PC-9 (cell line): Measurements from ENCODE around the gene WDR88. TPM values are rescaled to one million over a fixed set of nuclear protein-coding genes. Genes with fewer than 3 reads are reported as not detected.

Experiments
- BruUV-seq: library from RNA; stranded (reverse); fragments of 400-500 nt; replicated peaks from 2 replicates; lab custom pipeline; 2021; lab: Mats Ljungman, UMichigan
- CTCF ChIA-PET: fragments of 300-600 bp; sonication (Branson Sonifier 250); formaldehyde crosslinking; loops from one replicate; lab custom pipeline; 2022; ENCODE audit warnings: antibody characterized with exemption; lab: Charles Lee
- POLR2A ChIA-PET: fragments of 300-600 bp; sonication (Branson Sonifier 250); formaldehyde crosslinking; loops from one replicate; lab custom pipeline; 2022; ENCODE audit warnings: antibody characterized with exemption; ENCODE audit not compliant: unreplicated experiment; lab: Charles Lee
- DNase-seq, 2 experiments: peaks; one replicate each; pipeline versions ENCODE4 v3.0.0 to v3.0.0-alpha.2; 2015 to 2022; ENCODE audit warnings: mixed read lengths in 1 of 2
- H2AFZ ChIP-seq: fragments of 200-600 bp; sonication (generic); 2 replicates; pipeline ENCODE4 v1.8.1; 2017; ENCODE audit warnings: antibody characterized with exemption
- H3F3A ChIP-seq: fragments of 200-600 bp; sonication (generic); 2 replicates; pipeline ENCODE4 v1.8.1; 2017; ENCODE audit warnings: antibody characterized with exemption, mild to moderate bottlenecking, low read depth; ENCODE audit not compliant: insufficient read depth
- H3K27ac ChIP-seq: fragments of 200-600 bp; sonication (generic); 2 replicates; pipeline ENCODE4 v1.6.1; 2016; ENCODE audit warnings: mixed run types
- H3K27me3 ChIP-seq: fragments of 200-600 bp; sonication (generic); 2 replicates; pipeline ENCODE4 v1.6.1; 2016; ENCODE audit warnings: low read depth, mixed run types; ENCODE audit not compliant: insufficient read depth
- H3K36me3 ChIP-seq: fragments of 200-600 bp; sonication (generic); 2 replicates; pipeline ENCODE4 v1.6.1; 2016; ENCODE audit warnings: low read depth, mixed run types
- H3K4me1 ChIP-seq: fragments of 200-600 bp; sonication (generic); replicated peaks from 2 replicates; pipeline ENCODE4 v1.6.1; 2016; ENCODE audit warnings: mixed run types; ENCODE audit not compliant: insufficient read depth
- H3K4me2 ChIP-seq: fragments of 200-600 bp; sonication (generic); 2 replicates; pipeline ENCODE4 v1.6.1; 2017; ENCODE audit warnings: mixed run types
- H3K4me3 ChIP-seq: fragments of 200-600 bp; sonication (generic); 2 replicates; pipeline ENCODE4 v1.6.1; 2016; ENCODE audit warnings: mixed run types
- H3K79me2 ChIP-seq: fragments of 200-600 bp; sonication (generic); 2 replicates; pipeline ENCODE4 v1.6.1; 2017; ENCODE audit warnings: low read depth, mixed run types
- H3K9me2 ChIP-seq: fragments of 200-600 bp; sonication (generic); 2 replicates; pipeline ENCODE4 v1.8.1; 2017; ENCODE audit warnings: mild to moderate bottlenecking; ENCODE audit not compliant: insufficient read depth
- H3K9me3 ChIP-seq: fragments of 200-600 bp; sonication (generic); 2 replicates; pipeline ENCODE4 v1.8.1; 2016; ENCODE audit warnings: low read depth; ENCODE audit not compliant: insufficient read depth
- H4K20me1 ChIP-seq: fragments of 200-600 bp; sonication (generic); 2 replicates; pipeline ENCODE4 v1.8.1; 2017; ENCODE audit not compliant: insufficient read depth
- EZH2 ChIP-seq: fragments of 200-600 bp; sonication (generic); IDR thresholded peaks from 2 replicates; pipeline ENCODE4 v1.8.0; 2017; ENCODE audit warnings: antibody characterized with exemption, low read depth
- intact Hi-C: fragments of 100-400 bp; cut with micrococcal nuclease; formaldehyde crosslinking; loops from one replicate; pipeline ENCODE4 v1.10.0; 2022; ENCODE audit not compliant: unreplicated experiment
- total RNA-seq: library from RNA; stranded (reverse); gene quantifications from 2 replicates; pipeline ENCODE4 v1.2.3, GENCODE V29; 2021
- TF ChIP-seq, protein P1 (sequence below): fragments of 200-600 bp; sonication (generic); conservative IDR thresholded peaks from 2 replicates; pipeline ENCODE4 v1.6.1; 2017; ENCODE audit warnings: mixed run types, antibody characterized with exemption, mild to moderate bottlenecking, moderate library complexity

WDR88 gene
- total RNA-seq, 1 experiment from 2014 or later, result 0.59 TPM

- Histone ChIP-seq H3K4me2 (no peak overlapping the region), H3K79me2 (no peaks in the 10 kb centered on the region), H3F3A (no peaks in the 10 kb centered on the region), H3K4me1 (no peaks in the 10 kb centered on the region), H3K4me3 (no peak overlapping the region), H3K9me3 (no peaks in the 10 kb centered on the region), H2AFZ (no peak overlapping the region), H4K20me1 (no peaks in the 10 kb centered on the region), H3K36me3 (no peaks in the 10 kb centered on the region), H3K27me3 (no peaks in the 10 kb centered on the region), H3K9me2 (no peaks in the 10 kb centered on the region), H3K27ac (no peak overlapping the region)
- TF ChIP-seq, protein P1, sequence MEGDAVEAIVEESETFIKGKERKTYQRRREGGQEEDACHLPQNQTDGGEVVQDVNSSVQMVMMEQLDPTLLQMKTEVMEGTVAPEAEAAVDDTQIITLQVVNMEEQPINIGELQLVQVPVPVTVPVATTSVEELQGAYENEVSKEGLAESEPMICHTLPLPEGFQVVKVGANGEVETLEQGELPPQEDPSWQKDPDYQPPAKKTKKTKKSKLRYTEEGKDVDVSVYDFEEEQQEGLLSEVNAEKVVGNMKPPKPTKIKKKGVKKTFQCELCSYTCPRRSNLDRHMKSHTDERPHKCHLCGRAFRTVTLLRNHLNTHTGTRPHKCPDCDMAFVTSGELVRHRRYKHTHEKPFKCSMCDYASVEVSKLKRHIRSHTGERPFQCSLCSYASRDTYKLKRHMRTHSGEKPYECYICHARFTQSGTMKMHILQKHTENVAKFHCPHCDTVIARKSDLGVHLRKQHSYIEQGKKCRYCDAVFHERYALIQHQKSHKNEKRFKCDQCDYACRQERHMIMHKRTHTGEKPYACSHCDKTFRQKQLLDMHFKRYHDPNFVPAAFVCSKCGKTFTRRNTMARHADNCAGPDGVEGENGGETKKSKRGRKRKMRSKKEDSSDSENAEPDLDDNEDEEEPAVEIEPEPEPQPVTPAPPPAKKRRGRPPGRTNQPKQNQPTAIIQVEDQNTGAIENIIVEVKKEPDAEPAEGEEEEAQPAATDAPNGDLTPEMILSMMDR, result no peak
- TF ChIP-seq EZH2, result no peak
- no TSS peak for BruUV-seq
- no peak for DNase-seq
- POLR2A ChIA-PET, result no interaction called here
- CTCF ChIA-PET, result no interaction called here
- intact Hi-C loops, result no loop called here
These were observed 73.8 kb downstream of the WDR88 start for GRCh38 chr19:33205531-33206260.

DNA sequence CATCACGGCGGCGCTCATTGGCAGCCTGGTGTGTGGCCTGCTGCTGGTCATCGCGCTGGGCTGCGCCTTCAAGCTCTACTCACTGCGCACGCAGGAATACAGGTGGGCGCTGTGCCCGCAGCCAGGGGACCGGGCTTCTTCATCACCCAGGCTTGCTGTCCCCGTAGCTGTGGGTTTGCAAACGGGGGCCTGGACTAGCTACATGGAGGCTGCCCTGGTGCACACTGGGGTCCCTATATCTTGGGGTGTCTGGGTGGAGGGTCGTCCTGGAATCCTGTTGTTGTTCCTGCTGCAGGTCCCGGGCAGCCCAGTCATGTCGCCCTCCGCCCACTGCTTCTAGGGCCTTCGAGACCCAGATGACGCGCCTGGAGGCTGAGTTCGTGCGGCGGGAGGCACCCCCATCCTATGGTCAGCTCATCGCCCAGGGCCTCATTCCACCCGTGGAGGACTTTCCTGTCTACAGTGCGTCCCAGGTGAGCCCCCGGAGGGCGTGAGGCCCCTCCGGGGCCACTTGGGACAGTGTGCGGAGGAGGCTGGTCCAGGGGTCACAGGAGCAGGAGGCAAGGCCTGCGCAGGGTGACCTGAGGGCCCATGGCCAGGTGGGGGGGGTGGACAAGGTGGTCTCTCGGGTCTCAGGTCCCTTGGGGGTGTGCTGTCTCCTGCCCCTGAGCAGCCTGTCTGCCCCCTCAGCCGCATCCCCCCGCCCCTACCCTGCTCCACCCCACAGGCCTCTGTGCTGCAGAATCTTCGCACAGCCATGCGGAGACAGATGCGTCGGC is 74.5 kb downstream of the WDR88 start:
- Histone ChIP-seq H3K4me1 (no peaks in the 10 kb centered on the region), H3K4me2 (no peak overlapping the region), H4K20me1 (no peaks in the 10 kb centered on the region), H3K27ac (no peak overlapping the region), H3K36me3 (no peaks in the 10 kb centered on the region), H3K9me2 (no peaks in the 10 kb centered on the region), H3K9me3 (no peaks in the 10 kb centered on the region), H3F3A (no peaks in the 10 kb centered on the region), H2AFZ (no peak overlapping the region), H3K79me2 (no peaks in the 10 kb centered on the region), H3K4me3 (no peak overlapping the region), H3K27me3 (no peaks in the 10 kb centered on the region)
- BruUV-seq, result no TSS peak
- intact Hi-C loops, result no loop called here
- no peak for DNase-seq
- ChIA-PET POLR2A (no interaction called here), CTCF (no interaction called here)
- TF ChIP-seq EZH2, result no peak
- TF ChIP-seq, protein P1, result no peak

DNA sequence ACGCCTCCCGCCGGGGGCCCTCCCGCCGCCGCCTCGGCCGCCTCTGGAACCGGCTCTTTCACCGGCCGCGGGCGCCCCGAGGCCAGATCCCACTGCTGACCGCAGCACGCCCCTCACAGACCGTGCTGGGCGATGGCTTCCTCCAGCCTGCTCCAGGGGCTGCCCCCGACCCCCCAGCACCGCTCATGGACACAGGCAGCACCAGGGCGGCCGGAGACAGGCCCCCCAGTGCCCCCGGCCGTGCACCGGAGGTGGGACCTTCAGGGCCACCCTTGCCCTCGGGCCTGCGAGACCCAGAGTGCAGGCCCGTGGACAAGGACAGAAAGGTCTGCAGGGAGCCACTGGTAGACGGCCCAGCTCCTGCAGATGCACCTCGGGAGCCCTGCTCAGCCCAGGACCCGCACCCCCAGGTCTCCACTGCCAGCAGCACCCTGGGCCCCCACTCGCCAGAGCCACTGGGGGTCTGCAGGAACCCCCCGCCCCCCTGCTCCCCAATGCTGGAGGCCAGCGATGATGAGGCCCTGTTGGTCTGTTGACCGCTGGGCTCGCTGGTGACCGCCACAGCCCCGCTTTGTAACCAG is 75.2 kb downstream of the WDR88 start:
- H3K4me1 ChIP-seq, result no peaks in the 10 kb centered on the region
- BruUV-seq, result no TSS peak
- H3F3A ChIP-seq, result no peaks in the 10 kb centered on the region
- ChIA-PET CTCF (no interaction called here), POLR2A (no interaction called here)
- H3K4me2 ChIP-seq, result no peak overlapping the region
- no peaks in the 10 kb centered on the region for H3K9me2 ChIP-seq
- H3K36me3 ChIP-seq, result no peaks in the 10 kb centered on the region
- no peaks in the 10 kb centered on the region for H3K9me3 ChIP-seq
- no peak overlapping the region for H3K27ac ChIP-seq
- intact Hi-C loops, result no loop called here
- no peaks in the 10 kb centered on the region for H3K79me2 ChIP-seq
- H3K4me3 ChIP-seq, result no peak overlapping the region
- TF ChIP-seq, protein P1, result no peak
- no peak for TF ChIP-seq EZH2
- no peak overlapping the region for H2AFZ ChIP-seq
- H3K27me3 ChIP-seq, result 0 out of 2 replicates have a peak, but pooled peaks cover 5% of the 10 kb centered on the region
- H4K20me1 ChIP-seq, result no peaks in the 10 kb centered on the region
- DNase-seq, result no peak
